IMR-90 (cell line): ENCODE measurements around the gene HPSE2. TPM values are rescaled to one million over a fixed set of nuclear protein-coding genes. Genes with fewer than 3 reads are reported as not detected.

ENCODE experiments used
- ATAC-seq: fragments of 200-7000 bp; cut with Tn5 transposase; 2 replicates; pipeline ENCODE4 v1.9.1; 2020; ENCODE audit warnings: low read depth, mild to moderate bottlenecking, moderate library complexity
- BruUV-seq: library from RNA; stranded (reverse); fragments of 400-500 nt; replicated peaks from 2 replicates; lab custom pipeline; 2021; lab: Mats Ljungman, UMichigan
- CTCF ChIA-PET: fragments of 300-600 bp; formaldehyde crosslinking; extraction: SDS; loops from one replicate; lab custom pipeline; 2021; ENCODE audit warnings: antibody characterized with exemption; lab: Yijun Ruan, JAX
- POLR2A ChIA-PET: fragments of 300-600 bp; sonication (Branson Sonifier 250); formaldehyde crosslinking; loops from one replicate; lab custom pipeline; 2022; ENCODE audit warnings: antibody characterized with exemption; ENCODE audit not compliant: unreplicated experiment; lab: Charles Lee
- DNase-seq: peaks from one replicate; pipeline ENCODE4 v3.0.0; 2013
- H2AFZ ChIP-seq: replicated peaks from 2 replicates; pipeline ENCODE3; 2013; ENCODE audit warnings: low read length, mild to moderate bottlenecking; ENCODE audit not compliant: poor library complexity
- H2AK5ac ChIP-seq: 2 replicates; pipeline ENCODE4 v1.6.1; 2013; ENCODE audit warnings: low read depth, low read length, inconsistent platforms
- H2AK9ac ChIP-seq: replicated peaks from 2 replicates; pipeline ENCODE3; 2013; ENCODE audit warnings: mild to moderate bottlenecking, low read depth, low read length, moderate library complexity; ENCODE audit not compliant: poor library complexity
- H2BK120ac ChIP-seq: 2 replicates; pipeline ENCODE4 v1.6.1; 2013; ENCODE audit warnings: low read depth, low read length, inconsistent platforms
- H2BK15ac ChIP-seq: 3 replicates; pipeline ENCODE4 v1.6.1; 2013; ENCODE audit warnings: low read depth, low read length, inconsistent platforms
- H2BK20ac ChIP-seq: 2 replicates; pipeline ENCODE4 v1.6.1; 2013; ENCODE audit warnings: low read depth, mild to moderate bottlenecking, inconsistent platforms, low read length, moderate library complexity
- H2BK5ac ChIP-seq: 2 replicates; pipeline ENCODE4 v1.6.1; 2013; ENCODE audit warnings: mild to moderate bottlenecking, low read depth, low read length, inconsistent platforms; ENCODE audit not compliant: poor library complexity, severe bottlenecking
- H3K14ac ChIP-seq: replicated peaks from 2 replicates; pipeline ENCODE4 v1.6.1; 2013; ENCODE audit warnings: low read depth, low read length, inconsistent platforms
- H3K18ac ChIP-seq: 2 replicates; pipeline ENCODE4 v1.6.1; 2013; ENCODE audit warnings: low read depth, low read length, control low read depth
- H3K23ac ChIP-seq: 2 replicates; pipeline ENCODE4 v1.6.1; 2013; ENCODE audit warnings: low read depth, low read length, inconsistent platforms
- H3K27ac ChIP-seq: 2 replicates; pipeline ENCODE4 v1.5.1; 2013; ENCODE audit warnings: mild to moderate bottlenecking, control low read depth, low read length; ENCODE audit not compliant: insufficient read depth
- H3K27me3 ChIP-seq: 2 replicates; pipeline ENCODE4 v1.6.1; 2013; ENCODE audit warnings: low read length; ENCODE audit not compliant: control insufficient read depth, insufficient read depth
- H3K36me3 ChIP-seq: 2 replicates; pipeline ENCODE4 v1.6.1; 2013; ENCODE audit warnings: low read length, mixed read lengths; ENCODE audit not compliant: control insufficient read depth, insufficient read depth
- H3K4ac ChIP-seq: 2 replicates; pipeline ENCODE4 v1.6.1; 2013; ENCODE audit warnings: low read depth, low read length, inconsistent platforms
- H3K4me1 ChIP-seq: 2 replicates; pipeline ENCODE4 v1.6.1; 2013; ENCODE audit warnings: low read length, mixed read lengths; ENCODE audit not compliant: control insufficient read depth, insufficient read depth
- H3K4me2 ChIP-seq: 2 replicates; pipeline ENCODE4 v1.6.1; 2013; ENCODE audit warnings: low read depth, mild to moderate bottlenecking, control low read depth, low read length, moderate library complexity
- H3K4me3 ChIP-seq: 2 replicates; pipeline ENCODE4 v1.5.1; 2013; ENCODE audit warnings: low read depth, mild to moderate bottlenecking, control low read depth, low read length, moderate library complexity; ENCODE audit not compliant: insufficient read depth
- H3K56ac ChIP-seq: 2 replicates; pipeline ENCODE4 v1.6.1; 2013; ENCODE audit warnings: low read length, inconsistent platforms; ENCODE audit not compliant: insufficient read depth; ENCODE audit errors: extremely low read depth
- H3K79me1 ChIP-seq, 2 experiments: 2 replicates each; pipeline ENCODE4 v1.6.1; 2013; ENCODE audit warnings: low read length in 2 of 2, inconsistent platforms in 1 of 2, low read depth in 1 of 2
- H3K9ac ChIP-seq: 2 replicates; pipeline ENCODE4 v1.6.1; 2013; ENCODE audit warnings: low read depth, low read length, control low read depth
- H3K9me1 ChIP-seq: 2 replicates; pipeline ENCODE4 v1.6.1; 2013; ENCODE audit warnings: low read length, inconsistent platforms; ENCODE audit not compliant: insufficient read depth
- H3K9me3 ChIP-seq: 2 replicates; pipeline ENCODE4 v1.6.1; 2013; ENCODE audit warnings: low read length; ENCODE audit not compliant: control insufficient read depth, insufficient read depth
- H4K20me1 ChIP-seq: 2 replicates; pipeline ENCODE4 v1.6.1; 2013; ENCODE audit warnings: low read length, inconsistent platforms; ENCODE audit not compliant: insufficient read depth
- H4K5ac ChIP-seq: 2 replicates; pipeline ENCODE4 v1.6.1; 2013; ENCODE audit warnings: mild to moderate bottlenecking, low read depth, low read length, control low read depth
- H4K8ac ChIP-seq, 2 experiments: 2 replicates each; pipeline ENCODE4 v1.6.1; 2013; ENCODE audit warnings: low read depth in 2 of 2, low read length in 2 of 2, control low read depth in 1 of 2, inconsistent platforms in 1 of 2
- H4K91ac ChIP-seq: 2 replicates; pipeline ENCODE4 v1.6.1; 2013; ENCODE audit warnings: low read depth, low read length, inconsistent platforms; ENCODE audit not compliant: insufficient read depth
- CHD1 ChIP-seq: IDR thresholded peaks from 2 replicates; pipeline ENCODE4 v1.6.1; 2012; ENCODE audit warnings: low read depth, low read length, improper control_type of control experiment
- FOS ChIP-seq: fragments of 150-350 bp; IDR thresholded peaks from 2 replicates; pipeline ENCODE4 v1.6.1; 2016; ENCODE audit warnings: low read depth, low read length
- MAFK ChIP-seq: IDR thresholded peaks from 2 replicates; pipeline ENCODE4 v1.6.1; 2012; ENCODE audit warnings: low read depth, low read length, improper control_type of control experiment
- MAZ ChIP-seq: IDR thresholded peaks from 2 replicates; pipeline ENCODE4 v1.6.1; 2012; ENCODE audit warnings: low read depth, mild to moderate bottlenecking, low read length, improper control_type of control experiment, moderate library complexity, borderline replicate concordance
- MXI1 ChIP-seq: IDR thresholded peaks from 2 replicates; pipeline ENCODE4 v1.6.1; 2012; ENCODE audit warnings: low read depth, mild to moderate bottlenecking, low read length, moderate library complexity, borderline replicate concordance
- NFE2L2 ChIP-seq: fragments of 150-350 bp; IDR thresholded peaks from 2 replicates; pipeline ENCODE4 v1.6.1; 2016; ENCODE audit warnings: low read depth, mild to moderate bottlenecking, low read length
- POLR2A ChIP-seq: IDR thresholded peaks from 2 replicates; pipeline ENCODE4 v1.6.1; 2012; ENCODE audit warnings: mild to moderate bottlenecking, low read depth, low read length
- RCOR1 ChIP-seq: IDR thresholded peaks from 2 replicates; pipeline ENCODE4 v1.6.1; 2012; ENCODE audit warnings: mild to moderate bottlenecking, low read length, improper control_type of control experiment; ENCODE audit not compliant: insufficient replicate concordance
- WGBS, 2 experiments: methylation state at CpG; one replicate each; pipeline versions ENCODE4 v1.1.5 to v1.1.7; 2013; ENCODE audit warnings: missing lambda C conversion rate in 2 of 2; ENCODE audit not compliant: insufficient read length in 1 of 2; ENCODE audit errors: extremely low coverage in 2 of 2; 5-methylcytosine and 5-hydroxymethylcytosine counted together
- dilution Hi-C: fragments of 300-500 bp; cut with HindIII; formaldehyde crosslinking; loops from one replicate; pipeline ENCODE4 v1.14.3; 2018; ENCODE audit warnings: low sequenced_read_pairs; ENCODE audit not compliant: unreplicated experiment
- in situ Hi-C: fragments of 300-500 bp; cut with MboI; formaldehyde crosslinking; loops from 3 replicates; pipeline ENCODE4 v1.14.3; 2019; ENCODE audit warnings: low sequenced_read_pairs, inconsistent platforms, mixed read lengths
- intact Hi-C: fragments of 100-400 bp; cut with micrococcal nuclease; formaldehyde crosslinking; loops from 2 replicates; pipeline ENCODE4 v1.10.0; 2022
- polyA plus RNA-seq, 3 experiments: library from polyadenylated mRNA; depleted of rRNA; stranded (reverse); fragments of >200 nt; gene quantifications; 2 replicates each; pipeline ENCODE4 v1.2.3, GENCODE V29; 2012; ENCODE audit warnings: low replicate concordance in 1 of 3
- total RNA-seq: library from RNA; depleted of rRNA; stranded (reverse); fragments of >200 nt; gene quantifications from 2 replicates; pipeline ENCODE4 v1.2.3, GENCODE V29; 2012
- TF ChIP-seq, protein P1 (sequence below): conservative IDR thresholded peaks from 2 replicates; pipeline ENCODE4 v1.5.1; 2012; ENCODE audit warnings: mild to moderate bottlenecking, low read depth, low read length, improper control_type of control experiment
- TF ChIP-seq, protein P2 (sequence below): fragments of 150-350 bp; IDR thresholded peaks from 2 replicates; pipeline ENCODE4 v1.6.1; 2017; ENCODE audit warnings: mild to moderate bottlenecking, antibody characterized with exemption, low read length, low read depth

The HPSE2 gene
- total and polyA plus RNA-seq, 2 of the 4 experiments (the other 2 are of a cell fraction): not detected

DNA sequence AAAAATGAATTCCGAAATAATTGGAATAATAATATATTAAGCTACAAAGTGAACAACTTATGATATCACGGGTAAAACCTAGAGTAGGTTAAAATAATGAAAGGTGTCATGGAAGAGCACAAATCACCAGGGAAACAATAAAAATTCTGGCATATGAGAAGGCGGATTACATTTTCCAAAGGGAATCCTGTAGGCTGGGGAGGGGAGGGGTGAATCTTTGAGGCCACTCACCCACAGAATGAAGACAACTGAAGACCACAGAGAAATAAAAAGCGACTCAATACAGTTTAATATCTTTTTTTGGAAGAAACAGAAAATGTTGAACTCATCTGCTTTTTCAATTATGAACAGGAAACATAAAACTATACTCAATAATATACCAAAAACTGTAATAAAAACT lies 659.6 kb downstream of the HPSE2 start:
- Histone ChIP-seq H4K20me1 (no peaks in the 10 kb centered on the region), H4K8ac (no peak overlapping the region), H2BK5ac (no peak overlapping the region), H3K14ac (no peak overlapping the region), H3K79me1 (no peaks in the 10 kb centered on the region), H3K27ac (no peak overlapping the region), H3K36me3 (no peaks in the 10 kb centered on the region), H3K4me1 (no peaks in the 10 kb centered on the region), H3K27me3 (no peaks in the 10 kb centered on the region), H2AK5ac (no peak overlapping the region), H3K56ac (no peak overlapping the region), H4K5ac (no peak overlapping the region), H3K4ac (no peak overlapping the region), H3K9me1 (no peaks in the 10 kb centered on the region), H2BK20ac (no peak overlapping the region), H2BK120ac (no peak overlapping the region), H2BK15ac (no peak overlapping the region), H3K9ac (no peak overlapping the region), H3K23ac (no peak overlapping the region), H2AFZ (no peak overlapping the region), H4K91ac (no peak overlapping the region), H3K4me3 (no peak overlapping the region), H2AK9ac (no peak overlapping the region), H3K9me3 (no peaks in the 10 kb centered on the region), H3K18ac (no peak overlapping the region), H3K4me2 (no peak overlapping the region)
- no peak for TF ChIP-seq MXI1
- no peak for TF ChIP-seq NFE2L2
- TF ChIP-seq CHD1: no peak
- TF ChIP-seq, protein P1, sequence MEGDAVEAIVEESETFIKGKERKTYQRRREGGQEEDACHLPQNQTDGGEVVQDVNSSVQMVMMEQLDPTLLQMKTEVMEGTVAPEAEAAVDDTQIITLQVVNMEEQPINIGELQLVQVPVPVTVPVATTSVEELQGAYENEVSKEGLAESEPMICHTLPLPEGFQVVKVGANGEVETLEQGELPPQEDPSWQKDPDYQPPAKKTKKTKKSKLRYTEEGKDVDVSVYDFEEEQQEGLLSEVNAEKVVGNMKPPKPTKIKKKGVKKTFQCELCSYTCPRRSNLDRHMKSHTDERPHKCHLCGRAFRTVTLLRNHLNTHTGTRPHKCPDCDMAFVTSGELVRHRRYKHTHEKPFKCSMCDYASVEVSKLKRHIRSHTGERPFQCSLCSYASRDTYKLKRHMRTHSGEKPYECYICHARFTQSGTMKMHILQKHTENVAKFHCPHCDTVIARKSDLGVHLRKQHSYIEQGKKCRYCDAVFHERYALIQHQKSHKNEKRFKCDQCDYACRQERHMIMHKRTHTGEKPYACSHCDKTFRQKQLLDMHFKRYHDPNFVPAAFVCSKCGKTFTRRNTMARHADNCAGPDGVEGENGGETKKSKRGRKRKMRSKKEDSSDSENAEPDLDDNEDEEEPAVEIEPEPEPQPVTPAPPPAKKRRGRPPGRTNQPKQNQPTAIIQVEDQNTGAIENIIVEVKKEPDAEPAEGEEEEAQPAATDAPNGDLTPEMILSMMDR: no peak
- no peak for TF ChIP-seq MAZ
- no peak for TF ChIP-seq POLR2A
- no peak for TF ChIP-seq MAFK
- TF ChIP-seq, protein P2, sequence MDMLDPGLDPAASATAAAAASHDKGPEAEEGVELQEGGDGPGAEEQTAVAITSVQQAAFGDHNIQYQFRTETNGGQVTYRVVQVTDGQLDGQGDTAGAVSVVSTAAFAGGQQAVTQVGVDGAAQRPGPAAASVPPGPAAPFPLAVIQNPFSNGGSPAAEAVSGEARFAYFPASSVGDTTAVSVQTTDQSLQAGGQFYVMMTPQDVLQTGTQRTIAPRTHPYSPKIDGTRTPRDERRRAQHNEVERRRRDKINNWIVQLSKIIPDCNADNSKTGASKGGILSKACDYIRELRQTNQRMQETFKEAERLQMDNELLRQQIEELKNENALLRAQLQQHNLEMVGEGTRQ: no peak
- TF ChIP-seq RCOR1: no peak
- TF ChIP-seq FOS: no peak
- POLR2A ChIA-PET: no interaction called here
- in situ Hi-C loops (no loop called here), dilution Hi-C loops (no loop called here), intact Hi-C loops (no loop called here)
- CTCF ChIA-PET: no interaction called here
- ATAC-seq: no peak
- WGBS, 2 experiments: no CpG with 5 or more reads among the region's 4 CpGs
- no TSS peak for BruUV-seq
- DNase-seq: no peak
